IPS-20b (cell line): Measurements from ENCODE around the gene ZNF57.
"Not testable (repeated sequence)": the region's sequence is repeated elsewhere in the genome, so short reads cannot be mapped to it uniquely, and the experiment has no call there.

Experiments
- H3K27ac ChIP-seq: one replicate; pipeline ENCODE4 v1.5.1; 2013; ENCODE audit warnings: low read length
- H3K27me3 ChIP-seq: 2 replicates; pipeline ENCODE4 v1.6.1; 2013; ENCODE audit warnings: mild to moderate bottlenecking, low read length, inconsistent platforms; ENCODE audit not compliant: insufficient read depth
- H3K36me3 ChIP-seq: 2 replicates; pipeline ENCODE4 v1.6.1; 2013; ENCODE audit warnings: low read depth, mild to moderate bottlenecking, inconsistent platforms, low read length, moderate library complexity; ENCODE audit not compliant: insufficient read depth
- H3K4me1 ChIP-seq: 2 replicates; pipeline ENCODE4 v1.6.1; 2013; ENCODE audit warnings: mild to moderate bottlenecking, control low read depth, inconsistent platforms, low read length, moderate library complexity; ENCODE audit not compliant: insufficient read depth
- H3K4me3 ChIP-seq: 2 replicates; pipeline ENCODE4 v1.5.1; 2013; ENCODE audit warnings: mild to moderate bottlenecking, low read length, inconsistent platforms
- H3K9ac ChIP-seq: 2 replicates; pipeline ENCODE4 v1.6.1; 2013; ENCODE audit warnings: low read depth, mild to moderate bottlenecking, inconsistent platforms, low read length, moderate library complexity
- H3K9me3 ChIP-seq: 2 replicates; pipeline ENCODE4 v1.6.1; 2013; ENCODE audit warnings: mild to moderate bottlenecking, low read depth, low read length, inconsistent platforms; ENCODE audit not compliant: insufficient read depth

ZNF57 gene

DNA sequence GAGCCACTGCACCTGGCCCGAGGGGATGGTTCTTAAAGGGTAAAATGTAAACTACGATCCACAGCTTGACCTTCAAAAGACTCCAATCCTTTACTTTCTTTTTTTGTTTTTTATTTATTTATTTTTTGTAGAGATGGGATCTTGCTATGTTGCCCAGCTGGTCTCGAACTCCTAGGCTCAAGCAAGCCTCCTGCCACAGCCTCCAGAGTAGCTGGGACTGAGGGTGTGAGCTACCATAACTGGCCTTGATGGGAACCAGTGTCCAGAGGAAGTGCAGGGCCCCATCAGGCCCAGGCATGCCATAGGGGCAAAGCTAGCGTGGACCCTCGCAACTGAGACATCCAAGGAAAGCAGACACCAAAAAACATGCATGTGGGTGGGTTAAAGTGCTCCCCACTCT, 62.4 kb downstream of the ZNF57 start:
- no peaks in the 10 kb centered on the region for H3K27me3 ChIP-seq
- no peak overlapping the region for H3K4me3 ChIP-seq
- H3K9me3 ChIP-seq = no peaks in the 10 kb centered on the region
- H3K36me3 ChIP-seq = no peaks in the 10 kb centered on the region
- H3K4me1 ChIP-seq = no peaks in the 10 kb centered on the region; the same call in 1 of the 2 replicates
- no peak overlapping the region for H3K9ac ChIP-seq
- H3K27ac ChIP-seq = no peak overlapping the region

DNA sequence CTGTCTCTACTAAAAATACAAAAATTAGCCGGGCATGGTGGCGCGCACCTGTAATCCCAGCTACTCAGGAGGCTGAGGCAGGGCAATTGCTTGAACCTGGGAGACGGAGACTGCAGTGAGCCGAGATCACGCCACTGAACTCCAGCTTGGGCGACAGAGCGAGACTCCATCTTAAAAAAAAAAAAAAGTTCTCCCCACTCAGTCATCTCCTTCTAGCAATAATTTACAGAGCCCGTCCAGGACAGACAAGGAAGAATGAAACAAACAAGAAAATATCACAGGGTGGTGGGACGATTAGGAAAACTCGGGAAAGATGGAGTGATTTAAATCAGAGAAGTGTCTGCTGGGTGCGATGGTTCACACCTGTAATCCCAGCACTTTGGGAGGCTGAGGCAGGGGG, 62.9 kb downstream of the ZNF57 start:
- not testable (repeated sequence) for H3K36me3 ChIP-seq, H3K9ac ChIP-seq, H3K4me1 ChIP-seq, H3K27ac ChIP-seq, H3K4me3 ChIP-seq, H3K27me3 ChIP-seq, H3K9me3 ChIP-seq

DNA sequence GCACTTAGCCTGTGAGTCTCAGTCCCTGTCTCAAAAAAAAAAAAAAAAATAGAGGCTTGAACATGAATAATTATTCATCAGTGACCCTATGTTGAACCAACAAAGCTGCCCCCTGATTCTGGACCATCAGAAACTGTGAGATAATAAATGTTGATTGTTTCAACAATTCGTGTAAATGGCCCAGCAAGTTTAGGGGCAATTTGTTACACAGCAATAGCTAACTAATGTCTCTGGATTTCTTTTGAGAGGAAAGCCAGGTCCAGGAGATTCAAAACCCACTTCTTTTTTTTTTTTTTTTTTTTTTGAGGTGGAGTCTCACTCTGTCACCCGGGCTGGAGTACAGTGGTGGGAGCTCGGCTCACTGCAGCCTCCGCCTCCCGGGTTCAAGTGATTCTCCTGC, 64.1 kb downstream of the ZNF57 start:
- no peak overlapping the region for H3K4me3 ChIP-seq
- H3K27me3 ChIP-seq = no peaks in the 10 kb centered on the region
- H3K36me3 ChIP-seq = no peaks in the 10 kb centered on the region
- no peak overlapping the region for H3K27ac ChIP-seq
- no peaks in the 10 kb centered on the region for H3K9me3 ChIP-seq
- H3K9ac ChIP-seq = no peak overlapping the region
- H3K4me1 ChIP-seq = no peaks in the 10 kb centered on the region; the same call in 1 of the 2 replicates

DNA sequence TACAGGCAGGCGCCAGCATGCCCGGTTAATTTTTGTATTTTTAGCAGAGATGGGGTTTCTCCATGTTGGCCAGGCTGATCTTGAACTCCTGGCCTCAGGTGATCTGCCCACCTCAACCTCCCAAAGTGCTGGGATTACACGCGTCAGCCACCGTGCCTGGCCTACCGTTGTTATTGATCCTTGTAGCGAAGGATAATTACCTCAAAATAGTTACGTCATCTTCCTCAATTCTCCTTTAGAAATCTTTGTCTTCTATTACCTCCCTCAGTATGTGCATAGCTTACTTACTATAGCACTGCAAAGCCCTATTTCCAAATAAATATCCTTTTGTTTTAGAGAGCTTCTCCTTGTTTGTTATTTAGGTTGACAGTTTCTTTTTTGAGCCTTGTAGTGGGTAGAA, 67.2 kb downstream of the ZNF57 start:
- no peaks in the 10 kb centered on the region for H3K9me3 ChIP-seq
- H3K27me3 ChIP-seq = 0 out of 2 replicates have a peak, but pooled peaks cover under 1% of the 10 kb centered on the region
- no peak overlapping the region for H3K27ac ChIP-seq
- H3K4me1 ChIP-seq = no peaks in the 10 kb centered on the region
- H3K36me3 ChIP-seq = no peaks in the 10 kb centered on the region
- no peak overlapping the region for H3K9ac ChIP-seq
- no peak overlapping the region for H3K4me3 ChIP-seq
